ENCODE measurements around the gene RRM2. TPM values are rescaled to one million over a fixed set of nuclear protein-coding genes. Genes with fewer than 3 reads are reported as not detected.

Gene RRM2
- total RNA-seq, 1 donor from 2014 or later: 9.3 TPM

DNA sequence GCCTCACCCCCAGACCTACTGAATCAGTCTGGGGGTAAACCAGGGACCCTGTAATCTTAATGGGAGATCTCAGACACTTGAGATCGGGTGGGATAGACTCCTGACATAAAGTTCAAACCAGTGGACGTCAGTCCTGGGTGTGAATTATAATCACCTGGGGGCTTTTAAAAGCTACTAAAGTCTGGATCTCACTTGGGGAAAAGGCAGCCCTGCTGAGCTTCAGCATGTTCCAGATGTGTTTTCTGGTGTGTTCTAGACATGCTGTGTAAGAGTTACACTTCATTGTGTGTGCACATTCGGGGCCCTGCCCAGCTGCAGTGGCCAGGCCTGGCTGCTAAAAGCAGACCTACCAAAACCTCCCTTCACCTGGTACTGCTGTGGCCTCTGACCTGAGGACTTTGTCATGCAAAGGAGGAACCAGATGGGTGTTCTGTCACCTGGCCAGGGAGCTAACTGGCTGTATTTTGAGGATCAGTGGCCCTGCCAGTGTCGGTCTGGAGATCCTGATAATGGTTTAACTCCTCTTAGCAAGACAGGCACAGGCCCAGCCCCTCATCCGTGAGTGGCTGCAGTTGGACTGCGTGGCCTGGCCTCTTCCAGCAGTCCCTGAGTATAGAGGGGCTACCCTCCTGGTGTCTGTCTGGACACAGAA, 10.6 kb downstream of the RRM2 start:
- intact Hi-C loops (cut with micrococcal nuclease): no loop called here

DNA sequence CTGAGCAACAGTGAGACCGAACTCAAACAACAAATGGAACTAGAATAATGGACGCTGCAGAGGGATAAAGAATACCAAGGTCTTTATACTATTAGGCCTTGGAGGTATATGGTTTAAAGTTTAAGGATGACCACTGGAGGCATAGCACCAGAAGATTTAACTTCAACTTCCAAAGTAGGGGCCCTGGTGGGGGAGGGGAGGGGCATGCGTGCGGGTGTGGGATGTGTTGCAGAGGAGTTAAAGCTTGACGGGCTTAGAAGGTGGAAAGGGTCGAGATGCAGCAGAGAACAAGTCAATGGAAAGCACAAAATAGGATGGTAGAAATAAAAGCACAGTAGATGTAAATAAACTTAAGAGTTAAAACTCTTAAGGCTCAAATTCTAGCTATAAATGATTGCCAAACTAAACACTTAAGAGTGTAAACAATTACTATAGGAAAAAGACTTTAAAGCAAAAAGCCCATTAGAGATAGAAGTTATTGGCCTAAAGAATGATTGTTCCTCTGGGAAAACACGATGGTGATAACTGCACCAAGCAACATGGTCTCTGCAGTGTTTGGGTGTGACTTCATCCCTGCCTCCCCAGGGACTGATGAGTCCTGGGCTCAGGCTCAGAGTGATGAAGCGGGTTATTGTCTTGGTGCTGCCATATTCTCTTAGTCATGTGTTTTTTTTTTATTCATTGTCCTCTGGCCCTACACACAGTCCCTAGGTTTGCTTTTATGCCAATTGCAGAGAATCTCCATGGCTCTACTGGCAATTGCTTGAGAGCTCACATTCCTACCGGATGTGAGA, 13.0 kb downstream of the RRM2 start:
- DNase-seq (no peak), ATAC-seq (ENCODE audit: low read depth) (no peak)
- no peaks in the 10 kb centered on the region for H3K27me3 Mint-ChIP-seq
- H3K27ac Mint-ChIP-seq: no peak overlapping the region
- no peaks in the 10 kb centered on the region for H3K36me3 Mint-ChIP-seq (ENCODE audit: low read depth)
- TF ChIP-seq, protein P1, sequence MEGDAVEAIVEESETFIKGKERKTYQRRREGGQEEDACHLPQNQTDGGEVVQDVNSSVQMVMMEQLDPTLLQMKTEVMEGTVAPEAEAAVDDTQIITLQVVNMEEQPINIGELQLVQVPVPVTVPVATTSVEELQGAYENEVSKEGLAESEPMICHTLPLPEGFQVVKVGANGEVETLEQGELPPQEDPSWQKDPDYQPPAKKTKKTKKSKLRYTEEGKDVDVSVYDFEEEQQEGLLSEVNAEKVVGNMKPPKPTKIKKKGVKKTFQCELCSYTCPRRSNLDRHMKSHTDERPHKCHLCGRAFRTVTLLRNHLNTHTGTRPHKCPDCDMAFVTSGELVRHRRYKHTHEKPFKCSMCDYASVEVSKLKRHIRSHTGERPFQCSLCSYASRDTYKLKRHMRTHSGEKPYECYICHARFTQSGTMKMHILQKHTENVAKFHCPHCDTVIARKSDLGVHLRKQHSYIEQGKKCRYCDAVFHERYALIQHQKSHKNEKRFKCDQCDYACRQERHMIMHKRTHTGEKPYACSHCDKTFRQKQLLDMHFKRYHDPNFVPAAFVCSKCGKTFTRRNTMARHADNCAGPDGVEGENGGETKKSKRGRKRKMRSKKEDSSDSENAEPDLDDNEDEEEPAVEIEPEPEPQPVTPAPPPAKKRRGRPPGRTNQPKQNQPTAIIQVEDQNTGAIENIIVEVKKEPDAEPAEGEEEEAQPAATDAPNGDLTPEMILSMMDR (IDR thresholded peaks at IDR 0.05): no peak
- ChIA-PET CTCF (interaction anchor here (0.6 to 1.5 kb wide), 2 partner anchors 17 to 274 kb away, joined by 4 to 5 read pairs; no protein-coding TSS in a partner anchor), POLR2A (no interaction called here)
- H3K9me3 Mint-ChIP-seq: no peaks in the 10 kb centered on the region
- no peak overlapping the region for H3K4me3 Mint-ChIP-seq
- no peaks in the 10 kb centered on the region for H3K4me1 Mint-ChIP-seq
- intact Hi-C loops (cut with micrococcal nuclease): no loop called here

More for the DNA sequence above, 10.6 kb downstream of the RRM2 start:
- CTCF ChIA-PET: no interaction called here
- no peak overlapping the region for H3K27ac Mint-ChIP-seq
- H3K9me3 Mint-ChIP-seq: no peaks in the 10 kb centered on the region
- DNase-seq (no peak), ATAC-seq (ENCODE audit: low read depth) (no peak)
- TF ChIP-seq, protein P1 (IDR thresholded peaks at IDR 0.05): no peak
- no peaks in the 10 kb centered on the region for H3K27me3 Mint-ChIP-seq
- H3K4me3 Mint-ChIP-seq: no peak overlapping the region
- H3K4me1 Mint-ChIP-seq: no peaks in the 10 kb centered on the region
- no peaks in the 10 kb centered on the region for H3K36me3 Mint-ChIP-seq (ENCODE audit: low read depth)
- POLR2A ChIA-PET: no interaction called here

DNA sequence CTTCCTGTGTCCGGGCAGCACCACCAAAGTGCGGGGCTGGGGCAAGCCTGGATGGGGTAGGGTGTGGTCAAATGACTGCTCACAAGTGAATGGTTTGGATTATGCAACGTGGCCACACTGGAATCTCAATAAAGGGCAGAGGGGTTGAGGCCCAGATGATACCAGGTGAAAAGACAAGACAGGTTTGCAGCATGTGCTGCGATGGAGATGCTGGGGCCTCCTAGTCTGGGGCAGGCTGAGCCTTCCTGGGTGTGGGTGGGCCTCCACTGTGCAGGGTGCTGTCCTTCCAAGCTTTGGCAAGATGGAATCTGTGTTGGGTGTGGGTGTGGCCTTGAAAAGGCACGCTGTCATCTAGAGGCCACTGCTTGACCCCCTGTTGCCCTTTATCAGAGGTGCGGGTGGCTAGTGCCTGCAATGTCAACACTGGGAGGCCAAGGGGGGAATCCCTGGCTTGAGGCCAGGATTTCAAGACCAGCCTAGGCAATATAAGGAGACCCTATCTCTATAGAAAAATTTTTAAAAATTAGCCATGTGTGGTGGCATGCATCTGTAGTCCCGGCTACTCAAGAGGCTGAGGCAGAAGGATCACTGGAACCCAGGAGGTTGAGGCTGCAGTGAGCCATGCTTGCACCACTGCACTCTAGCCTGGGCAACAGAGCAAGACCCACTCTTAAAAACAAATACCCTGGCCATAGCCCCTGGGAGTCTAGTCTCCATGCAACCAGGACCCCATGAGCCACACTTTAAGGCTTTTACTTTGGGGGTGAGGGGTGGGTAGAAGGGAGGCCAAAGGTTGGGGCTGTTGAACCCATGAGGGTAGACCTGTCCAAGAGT, 13.8 kb downstream of the RRM2 start:
- no peaks in the 10 kb centered on the region for H3K9me3 Mint-ChIP-seq
- TF ChIP-seq, protein P1 (IDR thresholded peaks at IDR 0.05): no peak
- no peak overlapping the region for H3K4me3 Mint-ChIP-seq
- no peak overlapping the region for H3K27ac Mint-ChIP-seq
- intact Hi-C loops (cut with micrococcal nuclease): no loop called here
- ChIA-PET POLR2A (no interaction called here), CTCF (interaction anchor here (0.6 kb wide), 1 partner anchor 18 kb away, joined by 4 read pairs; no protein-coding TSS in a partner anchor)
- ATAC-seq (ENCODE audit: low read depth) (no peak), DNase-seq (no peak)
- no peaks in the 10 kb centered on the region for H3K4me1 Mint-ChIP-seq
- H3K27me3 Mint-ChIP-seq: no peaks in the 10 kb centered on the region
- H3K36me3 Mint-ChIP-seq (ENCODE audit: low read depth): no peaks in the 10 kb centered on the region

- intact Hi-C loops (cut with micrococcal nuclease): no loop called here
- Mint-ChIP-seq H3K4me3 (no peak overlapping the region), H3K27ac (no peak overlapping the region), H3K36me3 (ENCODE audit: low read depth) (no peaks in the 10 kb centered on the region), H3K9me3 (no peaks in the 10 kb centered on the region), H3K27me3 (no peaks in the 10 kb centered on the region), H3K4me1 (no peaks in the 10 kb centered on the region)
- ChIA-PET CTCF (no interaction called here), POLR2A (interaction anchor here (0.7 kb wide), 1 partner anchor 35 kb away, joined by 4 read pairs; no protein-coding TSS in a partner anchor)
- ATAC-seq (ENCODE audit: low read depth) (no peak), DNase-seq (no peak)
- TF ChIP-seq, protein P1 (IDR thresholded peaks at IDR 0.05): no peak
These were observed 14.7 kb downstream of the RRM2 start for GRCh38 chr2:10137053-10137843.

Measured in activated B cell treated with CpG ODN at 0.5 μM for 24 hours (primary cell).